Fibroblast of lung (primary cell): ENCODE data around the gene MFAP2. TPM values are rescaled to one million over a fixed set of nuclear protein-coding genes. Genes with fewer than 3 reads are reported as not detected.

Experiments
- DNase-seq, 2 donors: peaks; one replicate each; pipeline versions ENCODE4 v3.0.0 to v3.0.0-alpha.2; 2010; ENCODE audit warnings: low read depth in 2 of 2
- H2AFZ ChIP-seq: 2 replicates; pipeline ENCODE4 v1.5.1; 2012; ENCODE audit warnings: low read length, control low read depth, inconsistent platforms
- H3K27ac ChIP-seq: 2 replicates; pipeline ENCODE4 v1.5.1; 2011; ENCODE audit warnings: low read length, control low read depth; ENCODE audit not compliant: insufficient read depth
- H3K27me3 ChIP-seq: 2 replicates; pipeline ENCODE4 v1.5.1; 2011; ENCODE audit warnings: mild to moderate bottlenecking, low read length; ENCODE audit not compliant: control insufficient read depth, insufficient read depth
- H3K36me3 ChIP-seq: 2 replicates; pipeline ENCODE4 v1.5.1; 2011; ENCODE audit warnings: low read length; ENCODE audit not compliant: control insufficient read depth, insufficient read depth
- H3K4me1 ChIP-seq: 2 replicates; pipeline ENCODE4 v1.5.1; 2011; ENCODE audit warnings: low read length; ENCODE audit not compliant: control insufficient read depth, insufficient read depth; ENCODE audit errors: extremely low read depth
- H3K4me2 ChIP-seq: 2 replicates; pipeline ENCODE4 v1.5.1; 2011; ENCODE audit warnings: low read length, control low read depth; ENCODE audit not compliant: insufficient read depth; ENCODE audit errors: extremely low read depth
- H3K4me3 ChIP-seq, 4 experiments: fragments of 200-600 bp in 1 of 4; sonication (generic) in 1 of 4; replicated peaks in 1 of 4; 2 replicates each; pipeline ENCODE4 v1.5.1; 2011 to 2016; ENCODE audit warnings: low read length in 4 of 4, low read depth in 3 of 4, mild to moderate bottlenecking in 3 of 4, control low read depth in 2 of 4, inconsistent platforms in 1 of 4, mixed read lengths in 1 of 4; ENCODE audit not compliant: insufficient read depth in 1 of 4; ENCODE audit errors: control extremely low read depth in 1 of 4
- H3K79me2 ChIP-seq: 2 replicates; pipeline ENCODE4 v1.5.1; 2012; ENCODE audit warnings: mild to moderate bottlenecking, low read length, inconsistent platforms; ENCODE audit not compliant: control insufficient read depth, insufficient read depth
- H3K9ac ChIP-seq: 2 replicates; pipeline ENCODE4 v1.5.1; 2011; ENCODE audit warnings: mild to moderate bottlenecking, low read length, control low read depth; ENCODE audit not compliant: insufficient read depth
- H3K9me3 ChIP-seq: 2 replicates; pipeline ENCODE4 v1.5.1; 2012; ENCODE audit warnings: low read depth, low read length; ENCODE audit not compliant: control insufficient read depth, insufficient read depth
- H4K20me1 ChIP-seq: 2 replicates; pipeline ENCODE4 v1.5.1; 2011; ENCODE audit warnings: low read length; ENCODE audit not compliant: control insufficient read depth, insufficient read depth; ENCODE audit errors: extremely low read depth
- EZH2 ChIP-seq: IDR thresholded peaks from 2 replicates; pipeline ENCODE4 v1.5.1; 2012; ENCODE audit warnings: low read length, control low read depth, mild to moderate bottlenecking; ENCODE audit errors: missing control alignments
- polyA plus RNA-seq, 2 donors: library from polyadenylated mRNA; depleted of rRNA in 1 of 2; stranded (reverse) in 1 of 2; unstranded in 1 of 2; fragments of >200 nt; gene quantifications; 2 replicates each; pipeline ENCODE4 v1.2.1, GENCODE V29; 2011 to 2012; ENCODE audit warnings: missing spikeins in 1 of 2
- total RNA-seq: library from RNA; depleted of rRNA; stranded (reverse); fragments of >200 nt; gene quantifications from 2 replicates; pipeline ENCODE4 v1.2.1, GENCODE V29; 2014
- TF ChIP-seq, protein P1 (sequence below), 2 donors: IDR thresholded peaks in 1 of 2; conservative IDR thresholded peaks in 1 of 2; 1 replicate in 1 of 2; 2 replicates in 1 of 2; pipeline ENCODE4 v1.5.1; 2011 to 2012; ENCODE audit warnings: low read length in 2 of 2, control low read depth in 1 of 2, inconsistent platforms in 1 of 2, low read depth in 1 of 2, mild to moderate bottlenecking in 1 of 2

Gene MFAP2
- total and polyA plus RNA-seq, 2 donors (not counting 1 experiment from before 2014, with no cell fraction given) = 14.1 to 16.2 TPM

DNA sequence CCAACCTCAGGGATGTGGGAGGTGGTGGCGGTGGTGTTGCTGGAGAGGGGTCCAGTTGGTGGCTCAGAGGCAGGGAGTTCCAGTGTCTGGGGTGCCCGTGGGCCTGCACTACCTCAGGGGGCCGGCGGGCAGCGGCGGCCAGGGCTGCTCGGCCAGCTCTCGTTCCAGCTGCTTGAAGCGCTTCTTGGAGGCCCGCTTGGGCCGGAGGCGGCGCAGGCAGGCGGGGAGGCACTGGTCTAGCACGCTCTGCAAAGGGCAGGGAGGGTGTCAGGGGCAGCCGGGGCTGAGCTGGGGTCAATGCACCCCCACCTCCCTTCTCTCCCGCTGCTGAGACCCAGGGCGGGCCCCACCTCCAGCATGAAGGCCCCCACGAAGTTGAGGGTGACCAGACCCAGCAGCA lies 5.7 kb upstream of the MFAP2 start:
- Histone ChIP-seq H3K9ac (no peak overlapping the region), H4K20me1 (no peaks in the 10 kb centered on the region), H3K79me2 (no peaks in the 10 kb centered on the region), H2AFZ (no peak overlapping the region), H3K27ac (no peak overlapping the region), H3K4me2 (no peak overlapping the region), H3K36me3 (peaks cover 6% of the 10 kb centered on the region), H3K4me3 (no peak overlapping the region), H3K4me1 (peaks cover 4% of the 10 kb centered on the region), H3K9me3 (no peaks in the 10 kb centered on the region), H3K27me3 (no peaks in the 10 kb centered on the region)
- TF ChIP-seq, protein P1, sequence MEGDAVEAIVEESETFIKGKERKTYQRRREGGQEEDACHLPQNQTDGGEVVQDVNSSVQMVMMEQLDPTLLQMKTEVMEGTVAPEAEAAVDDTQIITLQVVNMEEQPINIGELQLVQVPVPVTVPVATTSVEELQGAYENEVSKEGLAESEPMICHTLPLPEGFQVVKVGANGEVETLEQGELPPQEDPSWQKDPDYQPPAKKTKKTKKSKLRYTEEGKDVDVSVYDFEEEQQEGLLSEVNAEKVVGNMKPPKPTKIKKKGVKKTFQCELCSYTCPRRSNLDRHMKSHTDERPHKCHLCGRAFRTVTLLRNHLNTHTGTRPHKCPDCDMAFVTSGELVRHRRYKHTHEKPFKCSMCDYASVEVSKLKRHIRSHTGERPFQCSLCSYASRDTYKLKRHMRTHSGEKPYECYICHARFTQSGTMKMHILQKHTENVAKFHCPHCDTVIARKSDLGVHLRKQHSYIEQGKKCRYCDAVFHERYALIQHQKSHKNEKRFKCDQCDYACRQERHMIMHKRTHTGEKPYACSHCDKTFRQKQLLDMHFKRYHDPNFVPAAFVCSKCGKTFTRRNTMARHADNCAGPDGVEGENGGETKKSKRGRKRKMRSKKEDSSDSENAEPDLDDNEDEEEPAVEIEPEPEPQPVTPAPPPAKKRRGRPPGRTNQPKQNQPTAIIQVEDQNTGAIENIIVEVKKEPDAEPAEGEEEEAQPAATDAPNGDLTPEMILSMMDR (conservative IDR thresholded peaks at IDR 0.05 in 1 of 2, IDR thresholded peaks at IDR 0.05 in 1 of 2; ENCODE audit: low read depth in 1 of 2, low read length in 2 of 2) = no peak
- TF ChIP-seq EZH2 = no peak
- DNase-seq = no peak

DNA sequence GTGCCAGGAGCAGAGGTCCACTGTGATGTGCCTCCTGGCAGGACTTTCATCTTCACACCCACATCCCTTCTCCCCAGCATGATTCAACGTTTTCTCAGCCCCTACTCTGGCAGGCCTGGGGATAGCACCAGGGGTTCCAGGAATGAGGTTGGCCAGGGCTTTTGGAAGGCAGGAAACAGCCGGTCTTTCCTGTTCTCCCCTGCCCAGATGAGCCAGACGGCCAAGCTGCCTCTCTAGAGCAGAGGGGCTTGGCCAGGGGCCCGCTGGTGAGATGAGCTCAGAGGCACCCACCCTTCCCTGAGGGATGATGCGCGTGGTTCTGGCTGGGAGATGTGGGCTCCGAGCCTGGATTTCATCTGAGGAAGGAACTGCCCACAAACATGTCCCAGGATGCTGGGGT lies 4.3 kb upstream of the MFAP2 start:
- DNase-seq = peak; percentile 80 to 97
- H3K9me3 ChIP-seq = no peaks in the 10 kb centered on the region
- H2AFZ ChIP-seq = no peak overlapping the region
- no peaks in the 10 kb centered on the region for H3K27me3 ChIP-seq
- peaks cover under 1% of the 10 kb centered on the region for H3K79me2 ChIP-seq
- peaks cover 6% of the 10 kb centered on the region for H3K36me3 ChIP-seq
- peak overlapping the region; percentile 38 for H3K27ac ChIP-seq
- H3K4me3 ChIP-seq = no peak overlapping the region
- peaks cover 7% of the 10 kb centered on the region for H3K4me1 ChIP-seq
- no peak overlapping the region for H3K9ac ChIP-seq
- no peaks in the 10 kb centered on the region for H4K20me1 ChIP-seq
- no peak overlapping the region for H3K4me2 ChIP-seq
- TF ChIP-seq, protein P1 (conservative IDR thresholded peaks at IDR 0.05 in 1 of 2, IDR thresholded peaks at IDR 0.05 in 1 of 2; ENCODE audit: low read depth in 1 of 2, low read length in 2 of 2) = no peak
- TF ChIP-seq EZH2 = no peak

DNA sequence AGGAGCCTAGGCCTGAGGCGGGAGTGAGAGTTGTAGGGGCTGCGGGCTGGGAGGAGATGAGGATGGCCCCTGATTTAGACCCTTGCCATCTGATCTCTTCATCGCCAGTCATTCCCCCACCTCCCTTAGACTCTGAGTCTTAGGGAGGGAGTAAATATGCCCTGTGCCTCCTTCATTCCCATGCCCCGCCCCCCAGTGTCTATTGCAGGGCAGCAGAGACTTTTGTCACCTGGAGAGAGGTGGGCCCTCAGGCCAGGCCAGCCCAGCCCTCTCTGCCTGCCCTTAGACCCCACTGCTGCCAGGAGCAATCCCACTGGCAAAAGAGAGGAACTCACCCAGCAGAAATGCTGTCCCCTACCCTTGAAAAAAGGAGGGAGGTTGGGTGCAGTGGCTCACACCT lies 3.2 kb upstream of the MFAP2 start:
- no peak overlapping the region for H3K4me3 ChIP-seq
- H3K9ac ChIP-seq = no peak overlapping the region
- H3K36me3 ChIP-seq = peaks cover 6% of the 10 kb centered on the region
- H3K79me2 ChIP-seq = peaks cover 7% of the 10 kb centered on the region
- no peaks in the 10 kb centered on the region for H3K9me3 ChIP-seq
- TF ChIP-seq, protein P1 (conservative IDR thresholded peaks at IDR 0.05 in 1 of 2, IDR thresholded peaks at IDR 0.05 in 1 of 2; ENCODE audit: low read depth in 1 of 2, low read length in 2 of 2) = no peak
- H3K4me2 ChIP-seq = no peak overlapping the region
- peaks cover 16% of the 10 kb centered on the region for H3K4me1 ChIP-seq
- no peak for DNase-seq
- H3K27me3 ChIP-seq = no peaks in the 10 kb centered on the region
- no peak overlapping the region for H2AFZ ChIP-seq
- no peak overlapping the region for H3K27ac ChIP-seq
- no peaks in the 10 kb centered on the region for H4K20me1 ChIP-seq
